Stomach (tissue), 4 donors: ENCODE results near the gene HECA.

ENCODE experiments used
- CTCF ChIP-seq, 7 experiments: fragments of 450-650 bp in 4 of 7; fragments of 200-600 bp in 3 of 7; sonication (generic) in 3 of 7; IDR thresholded peaks; one replicate each; pipeline ENCODE4 v1.5.1; 2016 to 2019; ENCODE audit warnings: antibody characterized with exemption in 7 of 7, control low read depth in 2 of 7, mild to moderate bottlenecking in 1 of 7
- EP300 ChIP-seq: sonication (generic); formaldehyde crosslinking; IDR thresholded peaks from one replicate; pipeline ENCODE4 v1.6.1; 2017; ENCODE audit warnings: antibody characterized with exemption
- POLR2A ChIP-seq, 4 donors: fragments of 450-650 bp; IDR thresholded peaks; one replicate each; pipeline ENCODE4 v1.6.1; 2016; ENCODE audit warnings: antibody characterized with exemption in 4 of 4, control low read depth in 2 of 4, mild to moderate bottlenecking in 1 of 4, moderate library complexity in 1 of 4

- no peak for TF ChIP-seq POLR2A (IDR thresholded peaks at IDR 0.05)
- no peak for TF ChIP-seq EP300
- TF ChIP-seq CTCF (IDR thresholded peaks at IDR 0.05), result no peak
These were observed 51.8 kb downstream of the HECA start for GRCh38 chr6:139186692-139187091.
